Testis (tissue), 5 donors: ENCODE data around the gene VCL. TPM values are rescaled to one million over a fixed set of nuclear protein-coding genes. Genes with fewer than 3 reads are reported as not detected.

Experiments used
- DNase-seq: peaks from one replicate; pipeline ENCODE4 v3.0.0-alpha.2; 2019
- H3K27ac ChIP-seq, 2 donors: fragments of 200-600 bp; sonication (generic); one replicate each; pipeline ENCODE4 v1.5.1; 2019
- H3K27me3 ChIP-seq: fragments of 200-600 bp; sonication (generic); one replicate; pipeline ENCODE4 v1.5.1; 2019
- H3K36me3 ChIP-seq: fragments of 200-600 bp; sonication (generic); one replicate; pipeline ENCODE4 v1.5.1; 2017; ENCODE audit warnings: low read depth; ENCODE audit errors: missing control alignments
- H3K4me1 ChIP-seq: fragments of 200-600 bp; sonication (generic); one replicate; pipeline ENCODE4 v1.5.1; 2019
- H3K4me3 ChIP-seq, 2 donors: fragments of 200-600 bp; sonication (generic); one replicate each; pipeline ENCODE4 v1.5.1; 2017 to 2019
- H3K9me3 ChIP-seq: fragments of 200-600 bp; sonication (generic); one replicate; pipeline ENCODE4 v1.5.1; 2017
- POLR2A ChIP-seq: fragments of 450-650 bp; IDR thresholded peaks from one replicate; pipeline ENCODE4 v1.6.1; 2017; ENCODE audit warnings: antibody characterized with exemption, mild to moderate bottlenecking, moderate library complexity
- WGBS, 2 donors: methylation state at CpG; one replicate each; pipeline ENCODE4 v1.1.5; 2018; 5-methylcytosine and 5-hydroxymethylcytosine counted together
- intact Hi-C: fragments of 100-400 bp; cut with DNase I; formaldehyde crosslinking; loops from one replicate; pipeline ENCODE4 v1.15.1; 2023; ENCODE audit warnings: low total_unique reads
- long read RNA-seq, 2 donors: transcript quantifications; one replicate each; lab custom pipeline, GENCODE V29; 2026
- polyA plus RNA-seq: library from polyadenylated mRNA; stranded (reverse); fragments of 350-450 nt; fragmentation: Illumina TruSeq; extraction: RNeasy Lipid Tissue Mini Kit (QIAGEN cat#74804); gene quantifications from one replicate; pipeline ENCODE4 v1.2.3, GENCODE V29; 2014; ENCODE audit warnings: low read depth, low replicate concordance; ENCODE audit not compliant: insufficient read depth
- total RNA-seq, 2 donors: library from RNA; depleted of rRNA; stranded (reverse); fragments of >200 nt; gene quantifications; one replicate each; pipeline ENCODE4 v1.2.3, GENCODE V29; 2016
- TF ChIP-seq, protein P1 (sequence below), 3 experiments: fragments of 450-650 bp in 2 of 3; fragments of 200-600 bp in 1 of 3; sonication (generic) in 1 of 3; IDR thresholded peaks; one replicate each; pipeline ENCODE4 v1.5.1; 2016 to 2019; ENCODE audit warnings: antibody characterized with exemption in 3 of 3, mild to moderate bottlenecking in 2 of 3, moderate library complexity in 1 of 3

The VCL gene
- total RNA-seq: 100 to 1,000 TPM; 267 to 272 TPM
- polyA plus RNA-seq: 106 TPM
- long read RNA-seq, donor 1, full-length matches to known transcripts: 19 of 147 reads
- long read RNA-seq, donor 1, partial matches to known transcripts: 128 of 147 reads
- long read RNA-seq, donor 1, other reads (novel, unspliced or antisense): 0 of 147 reads
- long read RNA-seq, donor 2, full-length matches to known transcripts: 12 of 25 reads
- long read RNA-seq, donor 2, partial matches to known transcripts: 13 of 25 reads
- long read RNA-seq, donor 2, other reads (novel, unspliced or antisense): 0 of 25 reads

DNA sequence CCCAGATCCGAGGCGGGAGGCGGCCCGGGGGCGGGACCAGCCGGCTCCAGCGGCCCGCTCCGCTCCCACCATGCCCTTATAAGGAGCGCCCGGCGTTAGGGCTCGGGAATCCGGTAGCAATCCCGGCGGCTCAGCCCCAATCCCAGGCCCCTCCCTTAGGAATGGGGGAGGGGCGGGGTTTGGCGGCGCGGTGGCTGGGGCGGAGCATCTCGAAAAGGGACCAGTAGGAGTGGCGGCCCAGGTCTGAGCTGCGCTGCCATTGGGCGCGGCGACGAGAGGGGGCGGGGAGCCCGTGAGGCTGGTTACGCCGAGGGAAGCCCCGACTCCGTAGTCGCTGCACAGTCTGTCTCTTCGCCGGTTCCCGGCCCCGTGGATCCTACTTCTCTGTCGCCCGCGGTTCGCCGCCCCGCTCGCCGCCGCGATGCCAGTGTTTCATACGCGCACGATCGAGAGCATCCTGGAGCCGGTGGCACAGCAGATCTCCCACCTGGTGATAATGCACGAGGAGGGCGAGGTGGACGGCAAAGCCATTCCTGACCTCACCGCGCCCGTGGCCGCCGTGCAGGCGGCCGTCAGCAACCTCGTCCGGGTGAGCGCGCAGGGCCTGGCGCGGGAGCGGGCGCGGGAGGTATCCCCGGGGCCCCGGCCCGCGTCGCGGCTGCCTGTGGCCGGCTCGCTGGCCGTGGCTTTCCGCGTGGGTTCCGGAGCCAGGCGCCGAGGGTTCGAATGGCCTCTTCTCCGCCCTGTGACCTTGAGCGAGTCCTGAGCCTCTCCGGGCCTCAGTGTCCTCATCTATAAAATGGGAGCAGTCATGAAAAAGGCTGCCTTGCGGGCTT lies at the start of gene VCL:
VCL (plus strand) TSS at position 330 of the 836 bp plus-strand sequence; CDS start at position 422, 92 bp downstream.
- H3K9me3 ChIP-seq: no peaks in the 10 kb centered on the region
- H3K27me3 ChIP-seq: no peaks in the 10 kb centered on the region
- intact Hi-C loops: no loop called here
- no peak for TF ChIP-seq POLR2A
- TF ChIP-seq, protein P1, sequence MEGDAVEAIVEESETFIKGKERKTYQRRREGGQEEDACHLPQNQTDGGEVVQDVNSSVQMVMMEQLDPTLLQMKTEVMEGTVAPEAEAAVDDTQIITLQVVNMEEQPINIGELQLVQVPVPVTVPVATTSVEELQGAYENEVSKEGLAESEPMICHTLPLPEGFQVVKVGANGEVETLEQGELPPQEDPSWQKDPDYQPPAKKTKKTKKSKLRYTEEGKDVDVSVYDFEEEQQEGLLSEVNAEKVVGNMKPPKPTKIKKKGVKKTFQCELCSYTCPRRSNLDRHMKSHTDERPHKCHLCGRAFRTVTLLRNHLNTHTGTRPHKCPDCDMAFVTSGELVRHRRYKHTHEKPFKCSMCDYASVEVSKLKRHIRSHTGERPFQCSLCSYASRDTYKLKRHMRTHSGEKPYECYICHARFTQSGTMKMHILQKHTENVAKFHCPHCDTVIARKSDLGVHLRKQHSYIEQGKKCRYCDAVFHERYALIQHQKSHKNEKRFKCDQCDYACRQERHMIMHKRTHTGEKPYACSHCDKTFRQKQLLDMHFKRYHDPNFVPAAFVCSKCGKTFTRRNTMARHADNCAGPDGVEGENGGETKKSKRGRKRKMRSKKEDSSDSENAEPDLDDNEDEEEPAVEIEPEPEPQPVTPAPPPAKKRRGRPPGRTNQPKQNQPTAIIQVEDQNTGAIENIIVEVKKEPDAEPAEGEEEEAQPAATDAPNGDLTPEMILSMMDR (IDR thresholded peaks at IDR 0.05): no peak
- H3K27ac ChIP-seq: peak within 1 kb of the TSS; percentile 45 to 93
- H3K36me3 ChIP-seq: no peaks in the 10 kb centered on the region
- peak; percentile 98 for DNase-seq
- peaks cover 4% of the 10 kb centered on the region for H3K4me1 ChIP-seq
- peak within 1 kb of the TSS; percentile 83 to 98 for H3K4me3 ChIP-seq
- 0 to 2% methylated on average over 10 to 59 of the region's 92 CpGs for WGBS, 2 donors

DNA sequence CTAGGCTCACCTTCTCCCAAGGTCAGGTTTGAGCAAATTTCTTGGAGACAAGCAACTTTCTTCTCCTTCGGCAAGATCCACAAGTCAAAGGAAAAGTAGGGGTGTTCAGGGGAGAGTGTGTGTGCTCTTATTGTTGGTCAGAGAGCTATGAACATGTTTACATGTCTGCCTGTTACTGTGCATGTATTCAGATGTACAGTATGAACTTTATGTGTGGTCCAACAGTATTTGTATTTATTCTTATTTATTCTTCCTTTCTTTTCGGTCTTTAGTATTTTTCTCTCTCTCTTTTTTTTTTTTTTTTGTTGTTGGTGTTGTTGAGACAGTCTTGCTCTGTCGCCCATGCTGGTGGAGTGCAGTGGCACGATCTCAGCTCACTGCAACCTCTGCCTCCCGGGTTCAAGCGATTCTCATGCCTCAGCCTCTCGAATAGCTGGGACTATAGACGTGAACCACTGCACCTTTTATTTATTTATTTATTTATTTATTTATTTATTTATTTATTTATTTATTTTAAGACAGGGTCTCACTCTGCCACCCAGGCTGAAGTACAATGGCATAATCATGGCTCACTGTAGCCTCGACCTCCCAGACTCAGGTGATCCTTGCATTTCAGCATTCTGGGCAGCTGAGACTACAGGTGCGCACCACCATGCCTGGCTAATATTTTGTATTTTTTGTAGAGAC lies 48.8 kb upstream of the VCL start:
- Histone ChIP-seq H3K27me3 (no peaks in the 10 kb centered on the region), H3K27ac (no peak overlapping the region), H3K9me3 (no peaks in the 10 kb centered on the region), H3K36me3 (no peaks in the 10 kb centered on the region), H3K4me3 (no peak overlapping the region), H3K4me1 (no peaks in the 10 kb centered on the region)
- no peak for TF ChIP-seq POLR2A
- TF ChIP-seq, protein P1 (IDR thresholded peaks at IDR 0.05): no peak
- intact Hi-C loops: no loop called here
- DNase-seq: no peak
- WGBS, 2 donors: 90 to 91% methylated on average over 10 of the region's 10 CpGs

DNA sequence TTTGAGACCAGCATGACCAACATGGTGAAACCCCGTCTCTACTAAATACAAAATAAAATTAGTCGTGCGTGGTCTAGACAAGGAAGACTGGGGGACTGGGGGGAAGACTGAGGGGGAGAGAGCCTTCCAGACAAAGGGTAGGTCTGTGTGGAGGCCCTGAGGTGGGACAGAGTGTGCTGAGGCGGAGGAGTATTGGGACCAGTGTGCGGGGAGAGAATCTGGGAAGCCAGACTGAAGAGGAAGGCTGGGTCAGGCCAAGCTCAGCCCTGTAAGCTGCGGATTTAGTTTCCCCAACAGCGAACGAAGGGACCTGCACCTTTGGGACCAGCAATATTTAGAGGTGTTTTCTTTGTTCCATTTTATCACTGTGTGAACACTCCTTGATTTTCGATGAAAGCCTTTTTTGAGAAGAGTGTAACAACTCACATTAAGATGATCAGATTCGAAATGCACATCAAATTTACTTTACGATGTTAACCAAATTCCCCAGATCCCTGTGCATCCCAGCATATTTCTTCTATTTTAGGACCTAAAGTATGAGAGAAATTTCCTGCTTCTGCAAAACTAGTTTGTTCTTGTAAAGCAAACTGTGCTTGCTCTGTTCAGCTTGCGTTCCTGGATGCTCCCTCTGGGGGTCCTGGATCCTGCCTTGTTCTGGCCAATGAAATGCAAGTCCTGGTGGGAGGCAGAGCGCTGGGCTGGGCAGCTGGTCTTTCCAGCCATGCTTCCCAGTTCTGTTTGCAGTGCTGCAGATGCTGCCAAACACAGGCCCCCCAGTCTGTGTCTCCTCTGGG lies 47.6 kb upstream of the VCL start:
- H3K36me3 ChIP-seq: no peaks in the 10 kb centered on the region
- H3K9me3 ChIP-seq: no peaks in the 10 kb centered on the region
- H3K27ac ChIP-seq: no peak overlapping the region
- H3K4me1 ChIP-seq: no peaks in the 10 kb centered on the region
- no peak for DNase-seq
- H3K27me3 ChIP-seq: no peaks in the 10 kb centered on the region
- intact Hi-C loops: no loop called here
- 62 to 73% methylated on average over 13 of the region's 13 CpGs for WGBS, 2 donors
- H3K4me3 ChIP-seq: no peak overlapping the region
- TF ChIP-seq, protein P1 (IDR thresholded peaks at IDR 0.05): no peak
- TF ChIP-seq POLR2A: no peak

DNA sequence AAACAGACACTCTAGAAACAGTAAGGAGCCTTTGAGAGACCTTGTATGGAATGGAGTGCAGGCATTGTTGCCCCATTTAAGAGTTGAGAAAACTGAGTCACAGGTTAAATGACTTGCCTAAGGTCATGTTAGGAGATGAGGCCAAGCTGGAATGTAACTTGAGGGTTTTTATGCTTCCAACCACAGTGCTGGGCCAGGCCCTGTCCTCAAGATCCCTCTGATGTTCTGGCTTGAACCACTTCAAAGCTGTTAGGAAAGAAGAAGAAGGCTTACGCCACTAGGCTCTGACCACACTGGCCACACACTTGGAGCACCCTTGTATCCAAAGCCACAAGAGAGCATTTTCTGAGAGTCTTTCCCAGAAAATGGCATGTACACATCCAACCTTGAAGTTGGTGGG lies 44.3 kb upstream of the VCL start:
- intact Hi-C loops: no loop called here
- H3K27ac ChIP-seq: no peak overlapping the region
- WGBS, 2 donors: 88 to 90% methylated on average over 1 of the region's 1 CpG
- TF ChIP-seq, protein P1 (IDR thresholded peaks at IDR 0.05): no peak
- TF ChIP-seq POLR2A: no peak
- no peaks in the 10 kb centered on the region for H3K27me3 ChIP-seq
- no peak overlapping the region for H3K4me3 ChIP-seq
- no peaks in the 10 kb centered on the region for H3K9me3 ChIP-seq
- H3K4me1 ChIP-seq: peaks cover 15% of the 10 kb centered on the region
- DNase-seq: no peak
- no peaks in the 10 kb centered on the region for H3K36me3 ChIP-seq
